ELR (cell line): Measurements from ENCODE around the gene GBP3.
A peak's percentile ranks its signal among the peaks of the same experiment; 100 is the strongest.
"Not testable (repeated sequence)": the region's sequence is repeated elsewhere in the genome, so short reads cannot be mapped to it uniquely, and the experiment has no call there.

ENCODE experiments used
- DNase-seq: peaks from one replicate; pipeline ENCODE4 v3.0.0-alpha.2; 2015; ENCODE audit warnings: low read depth

GBP3 gene

DNA sequence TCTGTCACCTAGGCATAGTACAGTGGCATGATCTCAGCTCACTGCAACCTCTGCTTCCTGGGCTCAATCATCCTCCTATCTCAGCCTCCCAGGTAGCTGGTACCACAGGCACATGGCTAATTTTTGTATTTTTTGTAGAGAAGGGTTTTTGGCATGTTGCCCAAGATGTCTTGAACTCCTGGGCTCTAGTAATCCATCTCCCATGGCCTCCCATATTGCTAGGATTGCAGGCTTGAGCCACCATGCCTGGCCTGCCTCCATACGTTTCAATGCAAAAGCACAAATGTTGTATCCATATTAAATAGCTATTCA, 17.6 kb upstream of the GBP3 start:
- DNase-seq, result no peak

DNA sequence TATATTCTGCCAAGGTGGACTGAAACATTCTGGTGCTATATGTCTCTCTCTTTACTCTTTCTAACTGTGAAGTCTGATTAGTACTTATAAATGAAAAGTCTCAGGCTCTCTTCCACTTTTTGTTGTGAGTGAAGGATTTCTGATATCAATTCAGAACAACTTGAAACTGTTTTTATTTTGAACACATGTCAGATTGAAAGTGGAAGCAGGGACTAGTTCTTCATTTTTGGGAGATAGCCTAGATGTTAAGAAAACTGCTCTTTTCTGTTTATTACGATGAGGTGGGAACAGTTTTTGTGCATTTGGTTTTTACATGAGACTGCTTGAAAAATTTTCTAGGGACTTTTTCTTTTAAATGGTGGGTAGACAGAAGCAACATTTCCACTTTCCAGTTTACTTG, 14.5 kb upstream of the GBP3 start:
- DNase-seq, result no peak

DNA sequence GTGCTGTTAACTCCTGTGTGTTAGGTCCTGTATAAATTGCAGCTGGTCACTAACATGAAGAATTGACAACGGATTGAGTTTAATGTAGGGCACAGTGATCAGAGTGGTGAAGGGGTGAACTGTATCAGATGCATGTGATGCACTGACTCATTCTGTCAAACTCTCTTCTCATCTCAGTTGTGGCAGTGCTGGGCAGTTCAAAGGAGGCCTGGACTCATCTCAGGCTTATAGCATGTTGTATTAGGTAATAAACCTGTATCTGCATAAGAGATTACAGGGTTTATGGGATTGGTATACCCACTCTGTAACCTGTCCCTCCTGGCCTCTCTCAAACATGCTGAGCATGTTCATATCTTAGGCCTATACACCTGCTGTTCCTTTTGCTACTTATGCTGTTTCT, 12.4 kb upstream of the GBP3 start:
- DNase-seq, result no peak

DNA sequence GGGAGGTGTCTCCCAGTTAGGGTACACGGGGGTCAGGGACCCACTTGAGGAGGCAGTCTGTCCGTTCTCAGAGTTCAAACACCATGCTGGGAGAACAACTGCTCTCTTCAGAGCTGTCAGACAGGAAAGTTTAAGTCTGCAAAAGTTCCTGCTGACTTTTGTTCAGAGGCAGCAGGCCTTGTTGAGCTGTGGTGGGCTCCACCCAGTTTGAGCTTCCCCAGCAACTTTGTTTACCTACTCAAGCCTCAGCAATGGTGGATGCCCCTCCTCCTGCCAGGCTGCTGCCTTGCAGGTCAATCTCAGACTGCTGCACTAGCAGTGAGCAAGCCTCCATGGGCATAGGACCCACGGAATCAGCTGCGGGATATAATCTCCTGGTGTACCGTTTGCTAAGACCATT, 11.3 kb upstream of the GBP3 start:
- not testable (repeated sequence) for DNase-seq

DNA sequence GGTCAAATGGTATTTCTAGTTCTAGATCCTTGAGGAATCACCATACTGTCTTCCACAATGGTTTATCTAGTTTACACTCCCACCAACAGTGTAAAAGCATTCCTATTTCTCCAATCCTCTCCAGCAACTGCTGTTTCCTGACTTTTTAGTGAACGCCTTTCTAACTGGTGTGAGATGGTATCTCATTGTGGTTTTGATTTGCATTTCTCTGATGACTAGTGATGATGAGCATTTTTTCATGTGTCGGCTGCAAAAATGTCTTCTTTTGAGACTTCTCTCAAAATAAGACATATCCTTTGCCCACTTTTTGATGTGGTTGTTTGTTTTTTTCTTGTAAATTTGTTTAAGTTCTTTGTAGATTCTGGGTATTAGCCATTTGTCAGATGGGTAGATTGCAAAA, 6.4 kb upstream of the GBP3 start:
- peak; percentile 27 for DNase-seq

DNA sequence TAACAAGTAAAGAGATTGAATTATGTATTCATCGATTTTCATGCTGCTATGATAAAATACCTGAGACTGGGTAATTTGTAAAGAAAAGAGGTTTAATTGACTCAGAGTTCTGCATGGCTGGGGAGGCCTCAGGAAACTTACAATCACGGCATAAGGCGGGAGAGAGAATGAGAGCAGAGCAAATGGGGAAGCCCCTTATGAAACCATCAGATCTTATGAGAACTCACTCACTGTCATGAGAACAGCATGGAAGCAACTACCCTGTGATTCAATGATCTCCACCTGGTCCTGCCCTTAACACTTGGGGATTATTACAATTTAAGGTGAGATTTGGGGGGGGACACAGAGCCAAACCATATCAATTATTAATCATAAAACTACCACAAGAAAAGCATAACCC, 3.3 kb upstream of the GBP3 start:
- DNase-seq, result no peak

DNA sequence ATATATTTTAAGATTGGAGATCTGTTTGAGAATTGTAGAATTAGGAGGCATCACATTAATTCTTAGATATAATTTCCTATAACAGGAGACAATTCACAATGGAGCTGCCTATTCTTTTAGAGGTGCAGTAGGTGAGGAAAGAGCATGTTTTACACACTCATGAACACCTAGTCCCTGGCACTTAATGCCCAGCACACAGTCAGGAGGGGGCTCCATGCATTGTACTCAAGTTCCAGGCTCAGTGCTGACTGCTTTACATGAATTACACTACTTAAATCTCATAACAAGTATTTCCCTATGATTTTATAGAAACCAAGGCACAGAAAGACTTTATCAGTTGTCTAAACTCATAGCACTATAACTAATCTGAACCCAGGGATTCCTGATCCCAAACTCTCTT, 360 bp upstream of the GBP3 start:
- DNase-seq, result no peak

DNA sequence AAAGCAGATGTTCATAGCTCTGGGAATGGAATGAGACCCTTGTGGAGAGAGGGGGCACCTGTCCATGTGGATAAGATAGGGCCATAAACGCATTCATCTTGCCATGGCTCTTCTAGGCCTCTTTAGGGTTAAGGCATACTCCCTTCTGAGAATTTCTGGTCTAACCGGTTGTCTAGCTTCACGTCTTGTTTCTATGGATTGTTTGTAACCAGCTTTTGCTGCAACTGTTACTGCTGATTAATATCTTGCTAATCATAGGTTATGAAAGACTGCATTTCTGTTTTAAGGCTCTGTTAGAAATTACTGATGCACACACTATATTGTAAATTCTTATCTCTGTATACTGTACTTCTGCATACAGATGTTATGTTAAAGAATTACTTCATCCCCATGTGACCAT, 4.3 kb downstream of the GBP3 start:
- not testable (repeated sequence) for DNase-seq

DNA sequence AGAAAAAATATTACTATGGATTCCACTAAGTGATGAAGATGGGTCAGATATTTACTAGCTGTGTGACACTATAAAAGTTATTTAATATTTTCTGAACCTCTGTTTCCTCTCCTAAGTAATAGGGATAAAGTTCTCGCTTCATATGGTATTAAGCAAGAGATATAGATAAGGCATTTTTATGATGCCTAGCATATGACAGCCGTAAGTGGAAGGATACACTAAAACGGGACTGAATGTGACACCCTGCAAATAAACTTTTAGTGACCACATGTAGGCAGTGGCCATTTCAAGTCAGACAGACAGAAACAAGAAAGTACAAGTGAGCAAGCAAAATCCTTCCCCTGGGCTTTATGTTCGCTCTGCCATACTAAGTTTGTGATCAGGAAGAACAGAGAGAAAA, 14.2 kb downstream of the GBP3 start:
- no peak for DNase-seq

DNA sequence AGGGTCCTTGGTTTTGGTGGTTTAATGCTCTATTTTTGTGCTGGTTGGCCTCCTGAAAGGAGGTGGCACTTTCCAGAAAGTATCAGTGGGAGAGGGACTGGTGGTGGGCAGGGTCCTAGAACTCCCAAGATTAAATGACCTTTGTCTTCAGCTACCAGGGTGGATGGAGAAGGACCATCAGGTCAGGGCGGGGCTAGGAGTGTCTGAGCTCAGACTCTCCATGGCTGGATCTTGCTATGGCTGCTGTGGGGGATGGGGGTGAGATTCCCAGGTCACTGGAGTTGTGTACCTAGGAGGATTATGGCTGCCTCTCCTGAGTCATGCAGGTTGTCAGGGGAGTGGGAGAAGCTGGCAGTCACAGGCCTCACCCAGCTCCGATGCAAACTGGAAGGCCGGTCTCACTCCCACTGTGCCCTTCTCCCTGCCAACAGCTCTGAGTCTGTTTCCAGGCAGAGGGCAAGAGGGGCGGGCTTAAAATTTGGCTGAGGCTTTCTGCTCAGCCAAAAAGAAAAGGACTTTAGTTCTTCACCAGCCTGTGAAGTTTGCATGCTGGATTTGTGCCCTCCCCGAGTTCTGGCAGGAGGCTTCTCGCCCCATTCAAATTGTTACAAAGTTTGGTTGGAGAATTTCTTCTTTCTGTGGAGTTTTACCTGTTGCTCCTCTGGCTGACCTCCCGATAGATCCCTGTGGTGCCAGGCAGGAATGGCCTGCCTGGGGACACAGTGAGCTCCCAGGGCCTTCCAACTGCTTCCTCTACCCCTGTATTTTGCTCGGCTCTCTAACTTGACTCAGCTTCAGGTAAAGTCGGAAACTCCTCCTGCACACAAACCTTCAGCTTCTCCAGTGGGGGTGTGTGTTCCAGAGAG, 17.1 kb downstream of the GBP3 start:
- no peak for DNase-seq

DNA sequence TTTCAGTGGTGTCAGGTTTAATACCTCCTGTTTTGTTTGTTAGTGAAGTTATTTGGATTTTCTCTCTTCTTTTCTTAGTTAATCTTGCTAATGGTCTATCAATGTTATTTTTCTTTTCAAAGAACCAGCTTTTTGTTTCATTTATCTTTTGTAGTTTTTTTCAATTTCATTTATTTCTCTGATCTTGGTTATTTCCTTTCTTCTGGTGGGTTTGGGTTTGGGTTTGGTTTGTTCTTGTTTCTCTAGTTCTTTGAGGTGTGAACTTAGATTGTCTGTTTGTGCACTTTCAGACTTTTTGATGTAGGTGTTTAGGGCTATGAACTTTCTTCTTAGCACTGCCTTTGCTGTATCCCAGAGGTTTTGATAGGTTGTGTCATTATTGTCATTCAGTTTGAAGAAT, 20.5 kb downstream of the GBP3 start:
- not testable (repeated sequence) for DNase-seq

DNA sequence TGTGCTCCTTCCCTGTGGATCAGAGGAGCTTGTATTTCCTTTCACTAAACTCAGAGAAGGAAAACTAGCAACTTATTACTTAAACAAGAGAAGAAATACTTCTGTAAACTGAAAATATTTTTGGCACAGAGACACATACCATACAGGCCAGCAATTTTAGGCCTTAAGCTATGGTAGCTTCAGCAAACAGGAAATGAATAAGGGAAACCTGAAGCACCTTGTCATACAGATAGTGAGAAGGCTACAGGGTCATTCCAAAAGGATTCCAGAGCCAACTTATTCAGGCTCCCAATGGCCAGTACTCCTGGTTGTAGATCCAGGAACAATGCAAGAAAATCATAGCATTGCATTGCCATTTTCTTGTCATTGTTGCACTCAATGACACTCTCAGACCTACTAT, 21.2 kb downstream of the GBP3 start:
- DNase-seq, result peak; percentile 54

DNA sequence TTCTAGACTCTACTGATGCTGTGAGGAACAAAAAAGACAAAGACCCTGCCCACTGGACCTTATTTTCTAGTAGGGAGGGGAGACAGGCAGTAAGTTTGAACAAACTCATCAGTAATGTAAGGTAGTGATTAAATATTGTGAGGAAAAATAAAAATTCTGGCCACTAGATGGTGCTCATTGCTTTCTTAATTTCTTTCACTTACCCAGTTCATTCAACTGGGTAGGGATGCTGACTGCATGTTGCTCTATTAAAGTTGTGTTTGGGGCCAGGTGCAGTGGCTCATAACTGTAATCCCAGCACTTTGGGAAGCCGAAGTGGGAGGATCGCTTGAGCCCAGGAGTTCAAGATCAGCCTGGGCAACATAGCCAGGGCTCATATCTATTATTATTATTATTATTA, 23.9 kb downstream of the GBP3 start:
- DNase-seq, result peak; percentile 77

DNA sequence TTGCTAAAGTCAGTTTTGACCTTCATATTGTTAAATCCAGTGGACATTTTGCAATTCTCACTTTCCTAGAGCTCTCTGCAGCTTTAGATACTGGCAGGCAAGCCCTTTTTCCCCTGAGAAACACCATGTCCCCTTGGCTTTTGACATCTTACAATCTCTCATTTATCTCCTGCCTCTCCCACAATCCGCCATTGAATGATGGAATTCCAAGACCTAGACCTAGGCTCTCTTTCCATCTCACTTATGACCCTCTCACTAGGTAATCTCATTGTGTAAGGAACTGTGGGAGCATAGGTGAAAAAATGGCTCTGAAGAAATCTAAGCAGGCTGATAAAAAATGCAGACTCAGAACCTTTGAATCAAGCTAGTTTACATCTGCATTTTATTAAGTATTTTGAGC, 32.2 kb downstream of the GBP3 start:
- no peak for DNase-seq

DNA sequence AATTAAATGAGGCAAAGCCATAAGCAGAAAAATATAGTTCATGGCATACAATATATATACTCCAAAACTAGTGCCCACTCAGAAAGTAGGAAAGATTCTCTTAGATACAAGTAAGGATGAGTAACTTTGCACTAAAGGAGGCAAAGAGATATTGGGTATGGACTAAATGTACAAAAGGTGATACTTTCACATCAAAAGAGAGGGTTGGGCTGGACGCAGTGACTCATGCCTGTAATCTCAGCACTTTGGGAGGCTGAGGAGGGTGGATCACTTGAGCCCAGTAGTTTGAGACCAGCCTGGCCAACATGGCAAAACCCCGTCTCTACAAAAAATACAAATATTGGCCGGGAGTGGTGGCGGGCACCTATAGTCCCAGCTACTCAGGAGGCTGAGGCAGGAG, 37.0 kb downstream of the GBP3 start:
- DNase-seq, result no peak

DNA sequence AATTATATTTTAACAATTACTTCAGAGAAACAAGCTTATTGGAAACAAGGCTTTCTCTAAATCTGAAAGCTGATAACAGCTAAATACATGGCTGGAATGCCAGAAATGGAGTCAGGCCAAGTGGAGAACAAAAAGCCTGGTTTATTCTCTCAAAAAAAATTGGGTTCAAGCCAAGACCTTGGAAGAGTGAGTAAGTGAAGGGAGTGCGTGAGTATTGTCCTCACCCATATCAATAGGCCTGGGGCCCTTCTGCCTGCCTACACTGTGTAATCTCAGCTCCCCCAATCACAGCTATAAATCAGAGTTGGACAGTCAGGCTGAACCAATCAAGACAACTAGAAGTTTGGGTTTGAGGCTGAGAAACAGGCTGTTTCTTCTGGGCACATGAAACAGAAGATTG, 37.6 kb downstream of the GBP3 start:
- DNase-seq, result peak; percentile 92

DNA sequence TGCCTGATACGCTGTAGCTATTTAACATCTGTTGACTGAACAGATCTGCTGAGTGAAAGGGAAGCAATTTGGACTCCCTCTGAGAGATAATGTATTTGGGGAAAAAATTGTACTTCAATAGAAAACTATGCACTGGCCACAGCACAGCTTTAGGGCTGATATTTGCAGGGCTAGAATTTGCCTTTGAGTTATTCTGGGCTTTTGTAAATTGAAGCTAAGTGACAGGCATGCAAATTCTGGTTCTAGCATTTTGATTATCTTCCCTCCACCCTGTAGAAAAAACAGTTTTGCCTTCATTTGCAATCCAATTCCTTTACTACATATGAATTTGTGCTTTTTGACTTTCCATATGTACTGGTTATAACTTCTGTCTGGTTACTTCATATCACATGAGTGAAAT, 38.1 kb downstream of the GBP3 start:
- no peak for DNase-seq

DNA sequence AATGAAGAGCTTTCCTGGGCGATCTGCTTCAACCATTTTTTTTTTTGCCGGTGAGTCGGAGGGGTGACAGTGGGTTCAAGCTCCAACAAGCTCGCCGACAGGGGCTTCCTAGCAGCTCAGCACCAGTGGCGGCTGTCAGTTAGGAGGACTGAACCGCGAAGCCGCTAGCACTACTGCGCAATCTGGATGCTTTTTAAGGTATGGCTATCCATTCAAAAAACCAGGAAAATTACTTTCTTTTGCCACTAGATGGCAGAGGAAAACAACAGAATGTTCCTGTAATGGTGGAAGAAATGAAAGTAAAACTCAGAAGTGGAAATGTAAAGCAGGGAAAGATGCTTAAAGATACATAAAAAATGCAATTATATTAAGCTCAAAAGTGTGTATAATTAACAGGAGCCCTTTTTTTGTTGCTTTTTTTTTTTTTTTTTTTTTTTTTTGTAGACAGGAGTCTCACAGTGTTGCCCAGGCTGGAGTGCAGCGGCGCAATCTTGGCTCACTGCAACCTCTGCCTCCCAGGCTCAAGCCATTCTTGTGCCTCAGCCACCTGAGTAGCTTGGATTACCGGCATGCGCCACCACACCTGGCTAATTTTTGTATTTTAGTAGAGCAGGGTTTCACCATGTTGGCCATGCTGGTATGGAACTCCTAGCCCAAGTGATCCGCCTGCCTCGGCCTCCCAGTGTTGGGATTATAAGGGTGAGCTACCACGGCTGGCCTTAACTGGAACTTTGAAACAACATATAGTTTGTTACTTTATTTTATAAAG, 38.7 kb downstream of the GBP3 start:
- DNase-seq, result peak; percentile 77

DNA sequence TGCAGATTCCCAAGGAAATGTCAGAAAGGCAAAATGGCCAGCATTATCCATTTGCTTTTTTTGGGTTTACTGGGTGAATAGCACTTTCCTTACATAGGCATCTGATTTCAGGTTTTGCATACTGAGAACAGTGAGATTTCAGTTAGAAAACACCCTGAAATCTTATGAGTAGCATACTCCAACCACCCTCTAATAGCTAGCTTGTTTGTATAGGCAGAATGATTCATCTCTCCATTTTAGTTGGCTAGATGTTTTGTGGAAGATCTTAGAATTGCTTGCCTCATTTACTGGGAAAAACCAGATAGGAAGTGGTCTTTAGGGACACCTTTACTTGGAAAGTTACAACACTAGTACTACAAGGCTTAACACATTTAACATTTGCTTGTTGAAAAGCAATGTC, 40.6 kb downstream of the GBP3 start:
- DNase-seq, result peak; percentile 31

DNA sequence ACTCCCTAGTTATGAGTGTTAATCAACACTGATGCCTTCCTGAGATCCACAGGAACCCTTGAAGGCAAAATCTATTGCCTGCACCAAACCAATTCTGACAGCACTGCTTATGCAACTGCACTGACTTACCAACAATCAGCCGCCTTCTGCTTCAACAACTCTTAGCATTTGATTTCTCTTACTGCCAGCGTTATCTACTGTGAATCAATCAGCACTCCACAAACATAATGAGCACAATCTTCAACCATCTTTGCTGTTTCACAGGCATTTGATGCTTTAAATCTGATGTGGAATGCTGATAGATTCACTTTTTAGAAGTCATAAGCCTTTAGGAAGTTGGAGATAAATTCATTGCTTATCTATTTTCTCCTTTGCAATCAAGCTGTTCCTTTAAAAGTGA, 41.2 kb downstream of the GBP3 start:
- DNase-seq, result not testable (repeated sequence)

DNA sequence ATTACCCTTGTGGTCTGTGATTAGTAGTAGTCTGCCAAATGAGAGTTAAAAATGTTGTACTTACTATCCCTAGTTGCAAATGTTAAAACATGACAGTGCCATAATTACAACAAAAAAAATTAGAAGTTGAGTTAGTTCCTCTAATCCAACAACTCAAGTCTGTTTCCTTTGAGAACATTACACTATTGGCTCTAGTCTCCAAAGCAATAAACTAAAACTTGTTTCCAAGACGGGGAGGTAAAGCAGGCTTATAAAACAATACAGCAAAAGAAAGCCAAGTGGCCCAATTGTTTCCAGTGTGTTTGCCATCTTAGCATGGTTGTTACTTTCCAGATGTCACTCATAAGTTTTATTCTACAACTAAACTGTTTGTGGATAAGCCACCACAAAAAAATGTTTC, 41.8 kb downstream of the GBP3 start:
- DNase-seq, result no peak

DNA sequence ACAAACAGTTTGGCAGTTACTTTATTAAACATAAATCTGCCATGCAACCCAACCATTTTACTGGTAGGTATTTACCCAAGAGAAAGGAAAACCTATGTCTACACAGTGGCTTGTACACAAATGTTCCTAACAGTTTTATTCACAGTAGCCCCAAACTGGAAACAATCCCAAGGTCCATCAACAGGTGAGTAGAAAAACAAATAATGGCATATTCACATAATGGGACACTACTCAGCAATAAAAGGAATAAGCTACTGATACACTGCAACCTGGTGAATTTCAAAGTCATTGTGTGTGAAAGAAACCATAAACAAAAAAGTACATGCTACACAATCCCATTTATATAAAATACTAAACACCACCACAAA, 42.9 kb downstream of the GBP3 start:
- no peak for DNase-seq

DNA sequence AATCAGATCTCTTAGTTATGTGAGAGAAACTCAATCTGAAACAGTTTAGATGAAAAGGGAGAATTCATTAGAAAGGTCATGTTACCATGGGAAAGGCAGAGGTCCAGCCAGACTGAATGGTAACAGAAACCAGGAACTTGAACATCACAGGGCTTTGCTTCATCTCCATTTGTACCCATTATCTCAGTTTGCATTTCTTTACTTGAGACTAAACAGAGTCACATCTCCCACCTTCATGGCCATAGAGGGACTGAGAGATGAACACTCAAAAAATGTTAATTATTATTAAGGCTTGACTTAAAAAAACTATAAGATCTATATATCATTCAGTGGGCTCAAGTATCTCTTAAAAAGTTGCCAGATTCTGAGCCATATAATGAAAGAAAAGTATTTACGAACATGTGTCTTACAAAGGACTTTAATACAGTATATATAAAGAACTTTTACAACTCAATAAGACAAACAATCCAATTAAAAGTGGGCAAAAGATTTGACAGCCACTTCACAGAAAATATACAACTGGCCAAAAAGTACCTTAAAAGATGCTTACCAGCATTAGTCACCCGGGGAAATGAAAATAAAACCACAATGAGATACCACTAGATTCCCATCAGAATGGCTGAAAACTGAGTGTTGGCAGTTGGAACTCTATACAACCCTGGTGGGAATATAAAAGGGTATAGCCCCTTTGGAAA, 43.5 kb downstream of the GBP3 start:
- peak; percentile 64 for DNase-seq
